H1 (cell line): Measurements from ENCODE around the gene ZNF148. TPM values are rescaled to one million over a fixed set of nuclear protein-coding genes. Genes with fewer than 3 reads are reported as not detected.

Experiments used
- CTCF ChIA-PET: fragments of 300-600 bp; sonication (Branson Sonifier 250); formaldehyde crosslinking; loops from one replicate; lab custom pipeline; 2021; ENCODE audit not compliant: partially characterized antibody; lab: Charles Lee
- POLR2A ChIA-PET: fragments of 300-600 bp; sonication (Branson Sonifier 250); formaldehyde crosslinking; loops from one replicate; lab custom pipeline; 2021; ENCODE audit warnings: inconsistent platforms; ENCODE audit not compliant: partially characterized antibody; lab: Charles Lee
- DNase-seq, 2 experiments: peaks; one replicate each; pipeline versions ENCODE4 v3.0.0 to v3.0.0-alpha.2; 2010 to 2022; ENCODE audit warnings: low spot score in 2 of 2, low read depth in 1 of 2, mixed read lengths in 1 of 2
- FAIRE-seq: peaks from 2 replicates; lab custom pipeline; 2011; peaks lifted over from hg19 to GRCh38; lab: Jason Lieb, UNC
- H2AFZ ChIP-seq: 2 replicates; pipeline ENCODE4 v1.8.1; 2012; ENCODE audit warnings: low read length, inconsistent platforms
- H2AK5ac ChIP-seq: 2 replicates; pipeline ENCODE4 v1.6.1; 2013; ENCODE audit warnings: low read depth, low read length
- H2BK120ac ChIP-seq: replicated peaks from 2 replicates; pipeline ENCODE3; 2013; ENCODE audit warnings: low read depth, low read length, inconsistent platforms
- H2BK12ac ChIP-seq: 2 replicates; pipeline ENCODE4 v1.6.1; 2013; ENCODE audit warnings: low read depth, low read length
- H2BK15ac ChIP-seq: 2 replicates; pipeline ENCODE4 v1.6.1; 2013; ENCODE audit warnings: low read length
- H2BK20ac ChIP-seq: 2 replicates; pipeline ENCODE4 v1.6.1; 2013; ENCODE audit warnings: low read length
- H2BK5ac ChIP-seq: 2 replicates; pipeline ENCODE4 v1.6.1; 2013; ENCODE audit warnings: low read depth, low read length
- H3K14ac ChIP-seq: 2 replicates; pipeline ENCODE4 v1.6.1; 2013; ENCODE audit warnings: inconsistent platforms; ENCODE audit not compliant: insufficient read length
- H3K18ac ChIP-seq: 2 replicates; pipeline ENCODE4 v1.6.1; 2013; ENCODE audit warnings: low read length; ENCODE audit errors: extremely low read depth
- H3K23ac ChIP-seq: 2 replicates; pipeline ENCODE4 v1.6.1; 2013; ENCODE audit warnings: inconsistent platforms; ENCODE audit not compliant: insufficient read length
- H3K23me2 ChIP-seq: 2 replicates; pipeline ENCODE4 v1.6.1; 2013; ENCODE audit warnings: low read depth, low read length
- H3K27ac ChIP-seq: 2 replicates; pipeline ENCODE4 v1.6.1; 2011; ENCODE audit warnings: low read depth, low read length, inconsistent platforms
- H3K27me3 ChIP-seq, 4 experiments: replicated peaks in 1 of 4; 1 replicate in 1 of 4; 2 replicates in 3 of 4; pipeline versions ENCODE4 v1.6.1 to v1.8.1; 2011 to 2013; ENCODE audit warnings: low read length in 3 of 4, mild to moderate bottlenecking in 3 of 4, inconsistent platforms in 2 of 4, mixed read lengths in 2 of 4, moderate library complexity in 1 of 4; ENCODE audit not compliant: control insufficient read depth in 3 of 4, insufficient read depth in 3 of 4; ENCODE audit errors: extremely low read depth in 1 of 4
- H3K36me3 ChIP-seq, 4 experiments: 2 replicates each; pipeline versions ENCODE4 v1.6.1 to v1.8.1; 2011 to 2013; ENCODE audit warnings: mild to moderate bottlenecking in 4 of 4, low read length in 3 of 4, moderate library complexity in 2 of 4, control low read depth in 1 of 4, inconsistent platforms in 1 of 4; ENCODE audit not compliant: insufficient read depth in 4 of 4, control insufficient read depth in 2 of 4
- H3K4ac ChIP-seq: replicated peaks from 2 replicates; pipeline ENCODE3; 2013; ENCODE audit warnings: low read length, low read depth, mixed read lengths, inconsistent platforms; ENCODE audit not compliant: insufficient read length
- H3K4me1 ChIP-seq, 4 experiments: replicated peaks in 1 of 4; 1 replicate in 1 of 4; 2 replicates in 3 of 4; pipeline versions ENCODE4 v1.6.1 to v1.8.1; 2011 to 2013; ENCODE audit warnings: low read length in 3 of 4, inconsistent platforms in 2 of 4, mixed read lengths in 1 of 4; ENCODE audit not compliant: insufficient read depth in 4 of 4, control insufficient read depth in 3 of 4
- H3K4me2 ChIP-seq, 2 experiments: 2 replicates each; pipeline versions ENCODE4 v1.6.1 to v1.8.1; 2011 to 2013; ENCODE audit warnings: low read depth in 2 of 2, low read length in 2 of 2, control low read depth in 1 of 2, inconsistent platforms in 1 of 2, mild to moderate bottlenecking in 1 of 2; ENCODE audit not compliant: insufficient read depth in 1 of 2
- H3K4me3 ChIP-seq, 4 experiments: fragments of 200-600, 300-600 bp in 1 of 4; sonication (generic), shearing (Covaris generic), sonication (Bioruptor Twin) in 1 of 4; 2 replicates each; pipeline versions ENCODE4 v1.5.1 to v1.8.1; 2011 to 2016; ENCODE audit warnings: low read length in 4 of 4, low read depth in 3 of 4, control low read depth in 2 of 4, inconsistent platforms in 2 of 4, mild to moderate bottlenecking in 2 of 4, mixed read lengths in 1 of 4, moderate library complexity in 1 of 4; ENCODE audit not compliant: insufficient read depth in 2 of 4; ENCODE audit errors: extremely low read depth in 1 of 4
- H3K56ac ChIP-seq: replicated peaks from 2 replicates; pipeline ENCODE3; 2013; ENCODE audit warnings: low read depth, mild to moderate bottlenecking, mixed read lengths, low read length, inconsistent platforms; ENCODE audit not compliant: insufficient read length
- H3K79me1 ChIP-seq: 2 replicates; pipeline ENCODE4 v1.6.1; 2013; ENCODE audit warnings: low read depth, low read length, control low read depth
- H3K79me2 ChIP-seq, 2 experiments: 2 replicates each; pipeline versions ENCODE4 v1.6.1 to v1.8.1; 2012 to 2013; ENCODE audit warnings: low read length in 2 of 2, mild to moderate bottlenecking in 2 of 2, inconsistent platforms in 1 of 2; ENCODE audit not compliant: insufficient read depth in 2 of 2, control insufficient read depth in 1 of 2
- H3K9ac ChIP-seq, 4 experiments: replicated peaks in 1 of 4; 1 replicate in 1 of 4; 2 replicates in 3 of 4; pipeline versions ENCODE4 v1.6.1 to v1.8.1; 2011 to 2013; ENCODE audit warnings: low read depth in 3 of 4, low read length in 3 of 4, control low read depth in 2 of 4, mild to moderate bottlenecking in 2 of 4, moderate library complexity in 2 of 4, inconsistent platforms in 1 of 4; ENCODE audit errors: extremely low read depth in 1 of 4
- H3K9me3 ChIP-seq, 2 experiments: 2 replicates each; pipeline versions ENCODE4 v1.6.1 to v1.8.1; 2012 to 2013; ENCODE audit warnings: mild to moderate bottlenecking in 2 of 2, moderate library complexity in 2 of 2, control low read depth in 1 of 2, inconsistent platforms in 1 of 2, low read depth in 1 of 2, low read length in 1 of 2, mixed read lengths in 1 of 2; ENCODE audit not compliant: insufficient read depth in 2 of 2
- H4K20me1 ChIP-seq, 2 experiments: replicated peaks in 1 of 2; 2 replicates each; pipeline versions ENCODE3 to v1.8.1; 2011 to 2013; ENCODE audit warnings: inconsistent platforms in 2 of 2, low read length in 2 of 2, mild to moderate bottlenecking in 1 of 2; ENCODE audit not compliant: insufficient read depth in 2 of 2, control insufficient read depth in 1 of 2
- H4K5ac ChIP-seq: 2 replicates; pipeline ENCODE4 v1.6.1; 2013; ENCODE audit warnings: low read length, low read depth, mixed read lengths, inconsistent platforms; ENCODE audit not compliant: insufficient read length
- H4K8ac ChIP-seq: 2 replicates; pipeline ENCODE4 v1.8.0; 2013; ENCODE audit warnings: mild to moderate bottlenecking, moderate library complexity, low read length, inconsistent platforms; ENCODE audit not compliant: insufficient read depth; ENCODE audit errors: extremely low read depth
- H4K91ac ChIP-seq: replicated peaks from 2 replicates; pipeline ENCODE3; 2013; ENCODE audit warnings: low read length, mixed read lengths, inconsistent platforms; ENCODE audit not compliant: insufficient read length
- CEBPB ChIP-seq: IDR thresholded peaks from 2 replicates; pipeline ENCODE4 v1.6.1; 2012; ENCODE audit warnings: low read depth, low read length
- CREB1 ChIP-seq: IDR thresholded peaks from 2 replicates; pipeline ENCODE4 v1.6.1; 2012; ENCODE audit warnings: inconsistent platforms
- RBBP5 ChIP-seq: IDR thresholded peaks from 2 replicates; pipeline ENCODE4 v1.7.1; 2012; ENCODE audit warnings: low read depth, mild to moderate bottlenecking, inconsistent platforms, low read length, moderate library complexity, borderline replicate concordance
- SP1 ChIP-seq: IDR thresholded peaks from 2 replicates; pipeline ENCODE4 v1.6.1; 2011; ENCODE audit warnings: low read depth, low read length
- TEAD4 ChIP-seq: IDR thresholded peaks from 2 replicates; pipeline ENCODE4 v1.6.1; 2012; ENCODE audit warnings: low read depth, low read length, inconsistent platforms, mixed read lengths
- WGBS, 2 experiments: shearing (Covaris generic) in 1 of 2; methylation state at CpG; one replicate each; pipeline versions ENCODE4 v1.1.6 to v1.1.7; 2013 to 2015; ENCODE audit warnings: low lambda C conversion rate in 2 of 2, mixed read lengths in 2 of 2, inconsistent platforms in 1 of 2, low coverage in 1 of 2, missing lambda C conversion rate in 1 of 2; ENCODE audit not compliant: insufficient replicate concordance in 2 of 2, insufficient coverage in 1 of 2, insufficient read length in 1 of 2; ENCODE audit errors: extremely low coverage in 1 of 2, missing lambda C conversion rate in 1 of 2; 5-methylcytosine and 5-hydroxymethylcytosine counted together
- polyA plus RNA-seq, 7 experiments: library from polyadenylated mRNA; depleted of rRNA in 3 of 7; stranded (reverse) in 5 of 7; unstranded in 2 of 7; fragments of >200 nt in 5 of 7; fragments of 200-250 nt in 2 of 7; gene quantifications; 1 replicate in 5 of 7; 2 replicates in 1 of 7; 4 replicates in 1 of 7; pipeline versions ENCODE4 v1.2.1 to v1.2.3, GENCODE V29; 2011 to 2013; ENCODE audit warnings: missing spikeins in 2 of 7, mixed read lengths in 2 of 7
- total RNA-seq: library from RNA; stranded (reverse); fragmentation: NEBNext Ultra II Directional; extraction: Animal tissue kit (Norgen Biotek cat#: 25700); gene quantifications from 2 replicates; pipeline ENCODE4 v1.2.1, GENCODE V29; 2021

ZNF148 gene
- total and polyA plus RNA-seq, 2 of the 8 experiments (the other 6 are each of a cell fraction or from before 2014, with no cell fraction given) = 3.7 to 22.6 TPM

- no peak overlapping the region for H4K8ac ChIP-seq
- no peak overlapping the region for H2AFZ ChIP-seq
- FAIRE-seq = no peak
- TF ChIP-seq CREB1 (no peak), TEAD4 (peak; percentile 21; the same call in 1 of the 2 replicates), RBBP5 (no peak), SP1 (no peak), CEBPB (peak; percentile 74)
- TF ChIP-seq, all 59 proteins: peak for 2
- Histone ChIP-seq H3K23ac (no peak overlapping the region), H3K4me1 (no peaks in the 10 kb centered on the region), H3K36me3 (no peaks in the 10 kb centered on the region), H2AK5ac (no peak overlapping the region), H3K27me3 (no peaks in the 10 kb centered on the region), H3K4me3 (no peak overlapping the region), H2BK5ac (no peak overlapping the region), H3K27ac (no peak overlapping the region), H2BK20ac (no peak overlapping the region), H3K9ac (no peak overlapping the region), H3K18ac (no peak overlapping the region), H4K20me1 (no peaks in the 10 kb centered on the region), H3K79me1 (no peaks in the 10 kb centered on the region), H3K56ac (no peak overlapping the region), H3K23me2 (no peaks in the 10 kb centered on the region), H2BK120ac (no peak overlapping the region), H4K91ac (no peak overlapping the region), H2BK12ac (no peak overlapping the region), H3K79me2 (no peaks in the 10 kb centered on the region), H3K4ac (no peak overlapping the region), H4K5ac (no peak overlapping the region), H3K4me2 (no peak overlapping the region), H3K9me3 (no peaks in the 10 kb centered on the region), H2BK15ac (no peak overlapping the region), H3K14ac (no peak overlapping the region)
- DNase-seq = no peak
- ChIA-PET CTCF (interaction anchor here (1.1 to 1.9 kb wide), 2 partner anchors 11 to 245 kb away, joined by 3 to 4 read pairs; no protein-coding TSS in a partner anchor), POLR2A (no interaction called here)
- WGBS, 2 experiments = 70% methylated on average over 4 of the region's 4 CpGs; no CpG with 5 or more reads in 1 of the 2 experiments
Measured at GRCh38 chr3:125240496-125240895, 134.6 kb downstream of the ZNF148 start.
